Esophagus mucosa (tissue), 1 donor: ENCODE data around the gene FAM168B. TPM values are rescaled to one million over a fixed set of nuclear protein-coding genes. Genes with fewer than 3 reads are reported as not detected.
"Not testable (repeated sequence)": the region's sequence is repeated elsewhere in the genome, so short reads cannot be mapped to it uniquely, and the experiment has no call there.

ENCODE experiments used
- ATAC-seq: fragments of 200-7000 bp; cut with Tn5 transposase; one replicate; pipeline ENCODE4 v1.9.1; 2020
- total RNA-seq: library from RNA; stranded (reverse); gene quantifications from one replicate; pipeline ENCODE4 v1.2.4, GENCODE V29; 2023
- donor health status: DM: yes; HTN: yes; CAD: no.

FAM168B gene
- total RNA-seq, 1 donor from 2014 or later: 42.9 TPM

DNA sequence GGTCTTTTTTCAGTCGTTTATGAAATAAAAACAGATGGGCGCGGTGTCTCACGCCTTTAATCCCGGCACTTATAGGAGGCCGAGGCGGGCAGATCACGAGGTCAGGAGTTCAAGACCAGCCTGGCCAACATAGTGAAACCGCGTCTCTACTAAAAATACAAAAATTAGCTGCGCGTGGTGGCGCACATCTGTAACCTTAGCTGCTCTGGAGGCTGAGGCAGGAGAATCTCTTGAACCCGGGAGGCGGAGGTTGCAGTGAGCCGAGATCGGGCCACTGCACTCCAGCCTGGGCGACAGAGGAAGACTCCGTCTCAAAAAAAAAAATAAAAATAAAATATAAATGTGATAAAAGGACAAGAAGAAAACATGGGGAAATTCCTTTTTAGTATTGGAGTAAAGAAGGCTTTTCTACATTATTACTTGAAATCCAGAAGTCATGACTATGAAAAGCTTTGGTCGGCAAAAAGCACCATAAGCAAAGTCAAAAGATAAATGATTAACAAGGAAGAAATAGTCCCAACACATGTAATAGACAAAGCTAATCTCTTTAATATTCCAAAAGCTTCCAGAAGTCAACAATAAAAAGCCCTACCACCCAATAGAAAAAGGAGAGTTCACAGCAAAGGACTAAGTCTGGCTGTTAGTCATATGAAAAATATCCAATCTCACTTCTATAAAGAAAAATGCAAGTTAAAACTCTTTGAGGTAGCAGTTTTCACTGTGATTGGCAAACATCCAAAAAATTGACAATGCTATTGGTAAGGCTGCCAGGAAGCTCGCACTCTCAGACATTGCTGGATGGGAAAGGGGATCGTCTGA, 1.4 kb upstream of the FAM168B start:
- ATAC-seq: no peak

DNA sequence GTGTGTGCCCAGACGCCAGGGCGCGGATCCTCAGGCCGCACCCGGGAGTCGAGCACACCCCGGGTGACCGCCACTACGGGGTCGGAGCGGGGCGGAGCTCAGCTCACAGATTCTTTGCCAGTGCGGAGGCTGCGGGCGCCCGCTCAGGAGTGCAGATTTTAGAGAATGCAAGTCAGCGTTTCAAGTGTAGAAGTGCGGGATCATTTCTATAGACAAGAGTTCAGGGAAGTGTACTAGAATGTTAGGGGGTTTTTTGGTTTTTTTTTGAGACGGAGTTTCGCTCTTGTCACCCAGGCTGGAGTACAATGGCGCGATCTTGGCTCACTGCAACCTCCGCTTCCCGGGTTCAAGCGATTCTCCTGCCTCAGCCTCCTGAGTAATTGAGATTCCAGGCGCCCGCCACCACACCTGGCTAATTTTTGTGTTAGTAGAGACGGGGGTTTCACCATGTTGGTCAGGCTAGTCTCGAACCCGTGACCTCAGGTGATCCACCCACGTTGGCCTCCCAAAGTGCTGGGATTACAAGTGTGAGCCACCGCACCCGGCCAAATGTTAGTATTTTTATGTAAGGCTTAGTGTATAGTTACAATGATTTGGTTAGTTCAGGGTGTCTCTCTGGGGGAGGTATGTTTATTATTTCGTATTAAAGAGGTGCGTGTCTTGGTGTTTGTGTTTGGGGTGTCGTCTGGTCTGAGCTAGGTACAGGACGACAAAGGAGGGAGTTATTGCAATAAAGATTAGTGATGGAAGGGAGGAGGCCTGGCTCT, 619 bp upstream of the FAM168B start:
- ATAC-seq: peak; percentile 74

DNA sequence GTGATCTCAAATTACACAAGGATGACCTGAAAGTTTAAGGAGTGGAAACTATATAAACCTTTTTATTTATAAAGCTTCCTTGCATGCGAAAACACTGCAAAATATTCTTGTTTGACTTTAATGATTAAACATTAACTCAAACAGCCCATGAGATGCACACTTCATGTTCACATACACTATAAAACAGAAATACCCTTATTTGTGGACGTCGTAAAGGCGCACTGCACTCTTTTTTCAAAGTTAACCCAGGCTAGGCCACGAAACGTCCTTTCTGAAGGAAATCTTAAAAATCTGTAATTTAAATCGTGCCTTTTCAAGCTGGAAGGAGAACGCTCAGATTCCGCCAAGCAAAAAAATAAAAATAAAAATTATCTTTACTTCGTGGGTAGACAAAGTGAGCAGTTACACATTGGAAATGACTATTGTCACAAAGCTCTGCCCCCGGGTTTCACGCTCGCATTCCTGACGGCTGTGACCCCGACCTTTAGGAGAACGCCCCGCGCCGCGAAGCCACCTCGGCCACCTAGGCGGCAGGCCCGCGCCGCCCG, 728 bp downstream of the FAM168B start:
- no peak for ATAC-seq

DNA sequence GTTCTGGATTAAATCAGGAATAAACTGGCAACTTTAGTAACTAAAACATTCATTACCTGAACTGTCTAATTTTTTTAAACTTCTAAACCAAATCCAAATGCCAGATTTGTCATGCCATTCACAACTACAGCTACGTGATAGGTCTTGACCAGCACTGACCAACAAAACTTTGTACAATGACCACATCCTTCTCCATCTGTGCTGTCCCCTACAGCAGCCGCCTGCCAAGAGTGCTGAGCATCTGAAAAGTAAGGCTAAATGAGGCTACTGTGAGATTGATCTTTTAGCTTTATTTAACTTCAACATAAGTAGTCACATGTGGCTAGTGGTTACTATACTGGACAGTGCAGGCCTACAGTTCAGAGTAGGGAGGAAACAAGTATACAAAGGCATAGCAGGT, 7.6 kb downstream of the FAM168B start:
- no peak for ATAC-seq

DNA sequence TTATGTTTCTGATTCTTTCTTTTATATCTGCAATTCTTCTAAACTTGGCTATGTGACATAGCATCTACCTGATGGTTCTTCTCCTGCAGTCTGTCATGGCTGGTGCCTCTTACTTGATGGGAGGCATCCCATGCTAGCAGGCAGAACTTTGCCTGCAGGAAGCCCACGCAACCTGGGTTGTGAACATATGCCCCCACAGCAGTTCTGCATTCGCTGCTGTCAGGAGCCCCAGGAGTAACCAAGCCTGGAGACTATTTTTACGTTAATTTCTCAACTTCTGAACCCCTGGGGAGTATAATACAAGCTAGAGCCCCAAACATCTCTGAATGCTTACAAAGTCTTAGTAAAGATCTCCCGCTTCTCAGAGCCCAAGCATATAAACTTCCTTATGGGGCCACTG, 12.1 kb downstream of the FAM168B start:
- no peak for ATAC-seq

DNA sequence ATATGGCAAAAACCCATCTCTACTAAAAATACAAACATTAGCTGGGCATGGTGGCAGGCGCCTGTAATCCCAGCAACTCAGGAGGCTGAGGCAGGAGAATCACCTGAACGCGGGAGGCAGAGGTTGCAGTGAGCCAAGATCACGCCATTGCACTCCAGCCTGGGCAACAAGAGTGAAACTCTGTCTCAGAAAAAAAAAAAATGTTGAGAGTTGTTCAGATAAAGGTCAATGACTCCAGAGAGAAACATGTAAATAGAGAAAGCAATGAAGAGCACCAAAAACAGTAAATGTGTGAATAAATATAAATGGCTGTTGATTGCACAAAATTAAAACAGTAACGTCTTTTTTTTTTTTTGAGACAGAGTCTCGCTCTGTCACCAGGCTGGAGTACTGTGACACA, 13.3 kb downstream of the FAM168B start:
- not testable (repeated sequence) for ATAC-seq

DNA sequence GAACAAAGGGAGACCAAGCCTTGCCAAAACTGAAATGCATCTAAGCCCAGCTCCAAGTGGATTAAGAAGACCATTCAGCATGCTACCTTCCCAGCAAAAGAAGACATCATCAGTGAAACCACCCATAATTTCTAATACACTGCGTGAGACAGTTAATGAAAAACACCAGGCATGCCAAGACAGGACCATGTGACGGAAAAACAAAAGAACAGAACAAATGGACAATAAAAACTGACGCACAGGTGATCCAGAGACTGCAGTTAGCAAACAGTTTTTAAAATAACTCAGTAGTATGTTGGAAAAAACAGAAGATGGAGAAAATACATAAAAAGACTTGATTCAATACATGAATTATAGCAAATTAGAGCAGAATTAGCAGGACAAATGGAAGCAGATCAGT, 15.3 kb downstream of the FAM168B start:
- ATAC-seq: peak; percentile 69

DNA sequence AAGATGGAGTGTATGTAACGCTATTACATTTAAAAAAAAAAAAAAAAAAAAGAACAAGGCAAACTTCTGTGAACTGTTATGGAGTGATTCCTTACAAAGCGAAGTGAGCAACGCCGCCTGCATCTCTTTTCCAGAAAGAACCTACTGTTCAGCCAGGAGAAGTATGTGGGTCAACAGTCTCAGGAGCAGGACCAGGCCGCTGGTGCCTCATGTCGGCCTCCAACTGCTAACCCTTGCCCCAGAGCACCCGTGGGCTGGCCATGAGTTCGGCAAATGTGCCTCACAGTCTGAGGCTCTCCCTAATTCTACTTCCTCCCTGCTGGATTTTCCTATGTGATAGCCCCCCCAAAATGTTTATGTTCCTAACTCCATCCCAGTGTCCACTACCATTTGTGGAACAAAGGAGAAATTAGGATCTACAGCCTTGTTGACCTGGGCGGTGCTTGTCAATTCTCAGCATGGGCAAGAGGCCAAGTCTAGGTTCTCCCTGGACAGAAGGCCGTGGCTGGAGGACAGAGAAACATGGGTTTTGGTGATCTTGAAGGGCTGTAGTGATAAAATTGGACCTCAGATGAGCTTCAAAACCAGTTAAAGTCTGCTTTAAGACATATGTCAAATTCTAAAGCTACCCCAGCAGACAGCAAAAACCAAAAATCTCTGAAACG, 15.9 kb downstream of the FAM168B start:
- ATAC-seq: no peak

DNA sequence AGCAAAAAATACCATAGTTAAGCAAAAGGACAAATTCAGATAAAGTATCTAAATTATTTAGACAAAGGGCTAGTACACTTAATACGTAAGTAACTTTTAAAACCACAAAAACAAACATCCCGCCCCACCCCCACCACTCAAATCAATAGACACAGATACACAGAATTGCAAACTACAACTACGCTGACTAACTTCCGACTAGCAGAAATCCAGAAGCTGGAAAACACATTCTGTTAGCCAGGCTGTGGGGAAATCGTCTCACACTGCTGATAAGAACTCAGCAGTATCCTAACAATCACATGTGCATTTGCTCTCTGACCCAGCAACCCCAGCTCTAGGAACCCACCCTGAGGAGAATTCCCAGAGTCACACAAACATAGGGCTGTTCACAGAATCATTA, 16.6 kb downstream of the FAM168B start:
- no peak for ATAC-seq

DNA sequence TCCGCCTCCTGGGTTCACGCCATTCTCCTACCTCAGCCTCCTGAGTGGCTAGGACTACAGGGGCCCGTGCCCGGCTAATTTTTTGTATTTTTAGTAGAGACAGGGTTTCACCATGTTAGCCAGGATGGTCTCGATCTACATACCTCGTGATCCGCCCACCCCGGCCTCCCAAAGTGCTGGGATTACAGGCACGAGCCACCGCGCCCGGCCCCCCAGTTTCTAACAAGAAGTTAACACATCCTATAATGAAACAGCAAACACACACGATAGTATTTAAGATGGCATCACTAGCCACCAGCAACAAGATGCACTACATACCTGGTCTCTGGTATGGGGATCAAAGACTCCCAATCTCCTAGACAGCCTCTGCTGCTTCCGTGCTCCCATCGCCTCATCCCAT, 17.7 kb downstream of the FAM168B start:
- not testable (repeated sequence) for ATAC-seq

DNA sequence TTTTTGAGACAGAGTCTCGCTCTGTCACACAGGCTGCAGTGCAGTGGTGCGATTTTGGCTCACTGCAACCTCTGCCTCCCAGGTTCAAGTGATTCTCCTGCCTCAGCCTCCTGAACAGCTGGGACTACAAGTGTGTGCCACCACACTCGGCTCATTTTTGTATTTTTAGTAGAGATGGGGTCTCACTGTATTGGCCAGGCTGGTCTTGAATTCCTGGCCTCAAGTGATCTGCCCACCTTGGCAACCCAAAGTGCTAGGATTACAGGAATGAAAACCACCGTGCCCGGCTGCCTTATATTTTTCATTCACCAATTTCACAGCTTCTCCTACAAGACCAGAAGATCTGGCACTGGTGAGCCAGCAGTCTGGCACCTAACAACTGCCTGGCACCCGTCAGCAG, 25.1 kb downstream of the FAM168B start:
- not testable (repeated sequence) for ATAC-seq

DNA sequence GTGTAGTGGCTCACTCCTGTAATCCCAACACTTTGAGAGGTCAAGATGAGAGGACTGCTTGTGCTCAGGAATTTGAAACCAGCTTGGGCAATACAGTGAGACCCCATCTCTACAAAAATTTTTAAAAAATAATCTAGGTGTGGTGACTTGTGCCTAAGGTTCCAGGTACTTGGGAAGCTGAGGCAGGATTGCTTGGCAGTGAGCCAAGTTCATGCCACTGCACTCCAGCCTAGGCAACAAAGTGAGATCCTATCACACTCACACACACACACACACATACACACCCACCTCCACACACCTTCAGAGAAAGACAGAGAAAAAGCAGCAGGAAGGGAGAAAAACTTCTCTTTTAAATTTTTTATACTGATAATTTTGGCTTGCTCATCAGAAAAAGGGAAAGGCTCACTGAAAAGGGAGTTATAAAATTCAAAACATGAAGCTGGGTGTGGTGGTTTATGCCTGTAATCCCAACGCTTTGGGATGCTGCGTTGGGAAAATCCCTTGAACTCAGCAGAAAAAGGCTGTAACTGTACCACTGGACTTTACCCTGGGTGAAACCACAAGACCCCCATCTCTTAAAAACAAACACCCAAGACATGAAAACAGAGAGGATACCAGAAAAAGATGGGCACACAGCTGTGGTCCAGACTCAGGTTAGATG, 25.7 kb downstream of the FAM168B start:
- no peak for ATAC-seq

DNA sequence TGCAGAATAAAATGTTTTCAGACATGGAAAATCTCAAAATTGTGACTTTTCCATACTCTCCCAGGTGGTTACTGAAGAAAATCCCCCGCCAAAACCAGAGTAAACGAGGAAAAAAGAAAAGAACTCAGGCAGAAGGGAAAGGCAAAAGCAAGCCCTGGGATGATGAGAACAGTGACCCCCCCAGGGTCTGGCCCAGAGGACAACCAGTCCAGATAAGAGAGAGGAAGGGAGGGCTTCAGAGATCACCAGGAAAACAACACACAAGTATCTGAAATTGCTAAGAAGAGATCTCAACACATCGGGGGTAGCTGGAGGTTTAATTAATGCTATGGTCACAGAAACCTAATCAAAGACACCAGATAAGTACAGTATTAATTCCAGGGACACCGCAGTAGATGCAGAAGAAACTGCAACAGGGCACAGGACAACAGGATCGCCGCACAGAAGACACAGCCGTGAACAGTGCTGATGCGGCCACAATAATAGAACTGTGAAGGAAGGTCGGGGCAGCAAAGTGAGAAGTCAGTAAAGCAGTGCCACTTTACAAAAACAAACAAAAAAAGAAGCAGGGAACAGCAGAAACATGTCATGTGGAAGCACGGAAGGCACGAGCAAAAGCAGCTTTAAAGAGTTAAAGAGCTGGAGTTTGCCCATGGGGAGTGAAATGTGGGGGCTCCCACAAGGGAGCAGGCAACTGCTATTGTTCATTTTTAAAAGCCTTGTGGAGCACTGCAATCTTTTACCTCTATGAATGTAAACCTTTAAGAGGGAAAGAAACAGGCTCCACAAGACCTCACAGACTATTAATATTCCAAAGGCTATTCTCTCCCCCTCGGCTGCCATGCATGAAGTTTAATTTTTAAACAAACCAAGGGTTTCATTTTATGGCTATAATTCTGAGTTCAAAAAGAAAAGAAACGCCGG, 28.4 kb downstream of the FAM168B start:
- no peak for ATAC-seq

DNA sequence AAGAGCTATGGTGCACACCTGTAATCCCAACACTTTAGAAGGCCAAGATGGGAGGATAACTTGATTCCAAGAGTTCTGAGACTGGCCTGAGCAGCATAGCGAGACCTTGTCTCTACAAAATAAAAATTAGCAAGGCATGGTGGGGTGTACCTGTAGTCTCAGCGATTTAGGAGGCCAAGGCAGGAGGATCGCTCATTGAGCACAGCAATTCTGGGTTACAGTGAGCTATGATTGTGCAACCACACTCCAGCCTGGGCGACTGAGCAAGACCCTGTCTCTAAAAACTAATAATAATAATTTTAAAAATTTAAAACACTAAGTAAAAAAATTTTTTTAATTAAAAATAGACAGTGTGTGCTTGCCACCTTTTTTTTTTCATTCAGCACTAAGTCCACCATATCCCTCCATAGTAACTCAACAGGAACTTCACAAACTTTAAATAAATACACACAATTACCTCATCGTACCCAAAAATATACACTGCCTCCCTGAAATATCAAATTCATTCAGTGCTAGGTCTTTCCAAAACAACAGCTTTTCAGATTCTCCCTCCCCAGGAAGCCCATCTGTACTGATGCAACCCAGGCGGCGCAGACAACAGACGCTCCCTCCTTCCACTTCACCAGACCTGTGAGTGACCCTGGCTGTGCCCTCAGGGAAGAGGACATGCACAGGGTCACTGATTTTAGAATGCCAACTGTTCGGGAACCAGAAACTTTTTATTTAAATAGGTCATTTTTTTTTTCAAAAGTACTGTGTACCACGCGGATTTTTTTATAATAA, 29.6 kb downstream of the FAM168B start:
- no peak for ATAC-seq

DNA sequence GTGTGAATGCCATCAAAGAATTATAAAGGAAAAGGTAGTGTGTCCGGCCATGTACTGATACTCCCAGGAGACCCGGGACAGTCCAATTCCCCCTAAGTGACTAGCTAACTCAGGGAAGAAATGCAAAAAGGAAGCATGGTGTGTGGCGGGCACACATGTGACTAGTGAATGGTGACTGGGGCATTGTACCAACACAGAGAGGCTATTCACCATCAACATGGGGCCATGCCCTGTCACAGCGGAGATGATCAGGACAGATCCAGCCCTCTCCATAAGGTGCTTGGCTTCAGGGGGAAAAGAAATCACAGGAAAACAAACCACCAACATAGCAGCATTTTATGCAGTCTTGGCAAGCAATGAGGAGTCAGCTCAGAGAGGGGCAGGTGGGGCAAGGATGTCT, 34.3 kb downstream of the FAM168B start:
- ATAC-seq: no peak

DNA sequence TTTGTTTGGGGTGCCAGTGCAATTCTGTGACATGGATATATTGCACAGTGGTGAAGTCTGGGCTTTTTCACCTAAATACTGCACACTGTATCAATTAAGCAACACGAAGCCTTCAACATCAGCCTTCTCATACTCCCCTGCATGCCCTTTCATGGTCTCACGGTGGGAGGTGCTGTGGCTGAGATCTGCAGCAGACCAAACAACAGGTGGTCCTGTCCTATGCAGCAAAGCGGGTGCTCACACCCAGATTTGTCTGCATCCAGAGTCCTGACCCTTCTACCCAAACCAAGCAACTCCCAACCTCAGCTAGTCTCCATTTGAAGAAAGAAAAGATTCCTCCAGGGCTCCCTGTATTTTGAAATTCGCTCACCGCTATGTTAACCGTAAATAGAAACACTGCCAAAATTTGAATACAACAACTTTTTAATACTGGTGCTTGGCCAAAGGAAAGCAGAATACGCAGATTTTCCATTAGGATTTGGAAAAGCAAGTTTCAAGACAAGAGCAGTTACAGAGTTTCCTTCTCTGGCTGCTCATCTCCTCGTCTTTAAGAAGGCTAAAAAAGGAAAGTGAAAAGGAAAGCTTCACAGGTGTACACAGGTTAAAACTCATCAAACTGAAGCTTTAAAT, 34.9 kb downstream of the FAM168B start:
- ATAC-seq: no peak

DNA sequence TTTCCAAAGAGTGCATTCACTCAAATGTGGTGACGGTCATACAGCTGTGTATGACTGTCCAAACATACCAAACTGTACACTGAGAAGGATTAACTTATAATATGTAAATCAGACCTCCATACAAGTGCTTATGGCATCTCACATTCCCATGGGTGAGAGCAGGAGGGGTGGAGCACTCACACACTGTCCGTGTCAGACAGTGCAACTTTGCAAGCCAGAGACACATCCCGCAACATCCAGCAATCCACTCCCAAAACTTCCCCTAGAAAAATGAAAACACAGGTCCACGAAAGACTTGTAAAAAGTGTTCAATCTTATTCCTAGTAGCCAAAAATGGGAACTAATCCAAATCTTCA, 36.4 kb downstream of the FAM168B start:
- ATAC-seq: no peak

DNA sequence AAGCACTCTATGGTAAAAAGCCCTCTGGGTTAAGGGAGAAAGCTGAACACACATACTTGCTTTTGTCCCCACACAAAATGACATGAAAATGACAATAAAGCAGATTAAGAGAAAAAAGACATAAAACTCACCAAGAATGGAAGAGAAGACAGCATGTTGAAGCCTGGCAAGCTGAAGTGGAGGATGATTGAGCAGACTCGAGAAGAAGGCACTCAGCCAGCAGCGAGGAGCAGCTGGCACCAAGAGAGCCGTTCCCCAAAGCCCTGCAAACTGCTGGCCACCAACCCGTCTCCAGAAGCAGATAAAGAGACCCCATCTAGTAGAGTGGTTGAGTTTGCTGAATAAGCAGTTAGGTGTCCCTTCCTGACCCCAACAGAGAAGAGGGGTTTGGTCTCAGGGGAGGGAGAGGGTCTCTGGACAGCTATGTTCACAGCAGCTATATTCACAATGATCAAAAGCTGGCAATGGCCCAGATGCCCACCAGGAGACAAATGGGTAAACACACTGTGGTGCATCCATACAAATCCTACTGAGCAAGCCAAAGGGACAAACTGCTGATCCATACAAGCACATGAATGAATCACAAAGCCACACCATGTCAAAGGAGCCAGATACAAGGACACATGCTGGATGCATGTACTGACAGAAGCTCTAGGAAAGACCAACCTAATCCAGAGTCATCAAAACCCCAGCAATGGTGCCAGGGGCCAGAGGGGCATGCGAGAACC, 36.9 kb downstream of the FAM168B start:
- no peak for ATAC-seq
